ENCODE results near the gene TFIP11. TPM values are rescaled to one million over a fixed set of nuclear protein-coding genes. Genes with fewer than 3 reads are reported as not detected.

The TFIP11 gene
- total and polyA plus RNA-seq, 2 of the 8 experiments (the other 6 are each of a cell fraction or from before 2014, with no cell fraction given): 18.1 to 28.3 TPM

- TF ChIP-seq CHD7 (IDR thresholded peaks at IDR 0.05; ENCODE audit: insufficient replicate concordance, low read length) (no peak), SIRT6 (IDR thresholded peaks at IDR 0.05; ENCODE audit: low read length) (no peak), CBX5 (IDR thresholded peaks at IDR 0.05; ENCODE audit: low read depth, low read length) (no peak), BRCA1 (IDR thresholded peaks at IDR 0.05; ENCODE audit: low read depth, low read length) (no peak), KDM4A (IDR thresholded peaks at IDR 0.05; ENCODE audit: low read depth, low read length, severe bottlenecking) (no peak), CBX8 (IDR thresholded peaks at IDR 0.05; ENCODE audit: borderline replicate concordance, low read depth, low read length) (no peak), JUN (IDR thresholded peaks at IDR 0.05; ENCODE audit: low read depth, low read length) (no peak), RNF2 (IDR thresholded peaks at IDR 0.05; ENCODE audit: borderline replicate concordance, low read depth, low read length, missing control alignments, poor library complexity, severe bottlenecking) (no peak), SAP30 (IDR thresholded peaks at IDR 0.05; ENCODE audit: insufficient read depth, insufficient replicate concordance, low read length) (no peak), SP4 (IDR thresholded peaks at IDR 0.05; ENCODE audit: low read length) (no peak)
Measured at GRCh38 chr22:26492220-26492619, 20.1 kb downstream of the TFIP11 start (continued).
